ENCODE data around the gene MRGPRD.

GRCh38 chr11:68987211-68987610 lies 6.4 kb upstream of the MRGPRD start:
- no peak for TF ChIP-seq ATF3 (IDR thresholded peaks at IDR 0.05)
- TF ChIP-seq, protein P1, sequence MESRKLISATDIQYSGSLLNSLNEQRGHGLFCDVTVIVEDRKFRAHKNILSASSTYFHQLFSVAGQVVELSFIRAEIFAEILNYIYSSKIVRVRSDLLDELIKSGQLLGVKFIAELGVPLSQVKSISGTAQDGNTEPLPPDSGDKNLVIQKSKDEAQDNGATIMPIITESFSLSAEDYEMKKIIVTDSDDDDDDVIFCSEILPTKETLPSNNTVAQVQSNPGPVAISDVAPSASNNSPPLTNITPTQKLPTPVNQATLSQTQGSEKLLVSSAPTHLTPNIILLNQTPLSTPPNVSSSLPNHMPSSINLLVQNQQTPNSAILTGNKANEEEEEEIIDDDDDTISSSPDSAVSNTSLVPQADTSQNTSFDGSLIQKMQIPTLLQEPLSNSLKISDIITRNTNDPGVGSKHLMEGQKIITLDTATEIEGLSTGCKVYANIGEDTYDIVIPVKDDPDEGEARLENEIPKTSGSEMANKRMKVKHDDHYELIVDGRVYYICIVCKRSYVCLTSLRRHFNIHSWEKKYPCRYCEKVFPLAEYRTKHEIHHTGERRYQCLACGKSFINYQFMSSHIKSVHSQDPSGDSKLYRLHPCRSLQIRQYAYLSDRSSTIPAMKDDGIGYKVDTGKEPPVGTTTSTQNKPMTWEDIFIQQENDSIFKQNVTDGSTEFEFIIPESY (IDR thresholded peaks at IDR 0.05): no peak
- TF ChIP-seq CTCF (IDR thresholded peaks at IDR 0.05; ENCODE audit: low read depth, low read length, missing input control): no peak
- TF ChIP-seq TAF1 (conservative IDR thresholded peaks at IDR 0.05): no peak
- TF ChIP-seq MAX (IDR thresholded peaks at IDR 0.05): no peak
- no peak for TF ChIP-seq JUND (IDR thresholded peaks at IDR 0.05)
- TF ChIP-seq RAD21 (IDR thresholded peaks at IDR 0.05): no peak
